ENCODE data around the gene IGSF21. TPM values are rescaled to one million over a fixed set of nuclear protein-coding genes. Genes with fewer than 3 reads are reported as not detected.

Gene IGSF21
- total and polyA plus RNA-seq, 3 experiments from 2014 or later: not detected

DNA sequence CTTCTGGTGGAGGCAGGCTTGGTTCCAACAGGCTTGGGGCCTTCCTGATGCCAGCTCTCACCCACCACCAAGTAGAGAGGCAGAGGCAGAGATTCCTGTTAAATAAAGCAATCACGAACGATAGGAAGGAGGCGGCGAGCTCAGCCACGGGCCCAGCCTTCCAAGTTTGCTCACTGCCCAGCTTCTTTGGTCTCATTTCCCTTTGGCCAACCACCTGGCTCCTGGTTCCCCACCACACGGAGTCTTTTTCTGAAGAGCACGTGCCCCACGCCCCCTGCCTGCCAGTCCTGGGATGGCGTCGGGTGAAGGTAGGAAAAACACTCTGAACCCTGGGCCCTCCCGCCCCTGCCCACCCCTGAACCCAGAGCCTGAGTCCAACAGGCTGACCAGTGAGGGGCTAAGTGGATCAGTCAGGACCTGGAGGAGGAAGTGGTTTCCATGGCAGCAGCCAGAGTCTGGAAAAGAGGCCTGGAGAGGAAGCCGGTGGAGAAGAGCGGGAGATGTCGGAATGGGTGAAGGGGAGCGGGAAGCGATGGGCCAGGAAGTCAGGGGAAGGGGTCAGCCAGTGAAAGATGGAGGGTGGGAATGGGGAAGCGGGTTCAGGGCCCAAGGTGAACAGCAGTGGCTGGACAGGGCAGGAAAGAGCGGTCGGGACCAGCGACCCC is 214.9 kb downstream of the IGSF21 start:
- Histone ChIP-seq H3K27me3 (ENCODE audit: insufficient read depth, low read length, poor library complexity, severe bottlenecking) (no peaks in the 10 kb centered on the region), H3K27ac (ENCODE audit: low read depth, low read length) (no peak overlapping the region), H3K4me1 (ENCODE audit: insufficient read depth, low read length) (no peaks in the 10 kb centered on the region), H3K4me3 (ENCODE audit: low read length) (no peak overlapping the region), H3K36me3 (ENCODE audit: insufficient read depth, low read length) (no peaks in the 10 kb centered on the region), H3K9me3 (ENCODE audit: low read length) (no peaks in the 10 kb centered on the region)
- Mint-ChIP-seq H3K36me3 (no peaks in the 10 kb centered on the region), H3K27me3 (peaks cover 3 to 25% of the 10 kb centered on the region in 2 donors), H3K4me1 (no peaks in the 10 kb centered on the region), H3K9me3 (peaks cover 0 to 3% (median 0%) of the 10 kb centered on the region in 5 donors), H3K4me3 (no peak overlapping the region), H3K27ac (no peak overlapping the region)
- ChIA-PET CTCF (no interaction called here), POLR2A (no interaction called here)
- DNase-seq: no peak

GRCh38 chr1:18323259-18323658 is 215.7 kb downstream of the IGSF21 start:
- peaks cover 0 to 3% (median 0%) of the 10 kb centered on the region in 5 donors for H3K9me3 Mint-ChIP-seq
- H3K4me1 Mint-ChIP-seq: no peaks in the 10 kb centered on the region
- DNase-seq: no peak
- peaks cover 3 to 25% of the 10 kb centered on the region in 2 donors for H3K27me3 Mint-ChIP-seq
- POLR2A ChIA-PET: no interaction called here
- no peaks in the 10 kb centered on the region for H3K9me3 ChIP-seq (ENCODE audit: low read length)
- H3K4me3 Mint-ChIP-seq: no peak overlapping the region
- CTCF ChIA-PET: no interaction called here
- H3K27ac Mint-ChIP-seq: no peak overlapping the region
- H3K27me3 ChIP-seq (ENCODE audit: insufficient read depth, low read length, poor library complexity, severe bottlenecking): no peaks in the 10 kb centered on the region
- H3K27ac ChIP-seq (ENCODE audit: low read depth, low read length): no peak overlapping the region
- H3K4me1 ChIP-seq (ENCODE audit: insufficient read depth, low read length): no peaks in the 10 kb centered on the region
- no peaks in the 10 kb centered on the region for H3K36me3 Mint-ChIP-seq
- H3K36me3 ChIP-seq (ENCODE audit: insufficient read depth, low read length): no peaks in the 10 kb centered on the region
- H3K4me3 ChIP-seq (ENCODE audit: low read length): no peak overlapping the region

DNA sequence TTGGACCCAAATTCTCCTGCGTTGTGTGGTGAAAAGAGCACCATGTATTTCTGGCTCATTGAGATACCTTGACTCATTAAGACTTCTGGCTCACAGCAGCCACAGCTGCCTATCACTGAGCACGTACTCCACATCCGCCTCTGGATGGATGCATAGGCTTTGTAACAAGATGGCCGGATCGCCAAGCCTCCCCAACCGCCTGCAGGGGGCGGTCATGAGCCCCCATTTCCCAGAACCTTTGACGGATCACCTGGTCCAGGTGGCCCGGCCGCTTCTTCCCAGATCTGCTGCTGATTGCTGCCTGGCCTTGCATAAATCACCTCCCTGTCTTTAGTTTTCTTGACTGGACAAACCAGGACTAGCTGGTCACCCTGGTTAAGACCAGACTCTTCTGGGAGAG is 216.6 kb downstream of the IGSF21 start:
- peaks cover 5 to 25% of the 10 kb centered on the region in 2 donors for H3K27me3 Mint-ChIP-seq
- no peak for DNase-seq
- Histone ChIP-seq H3K27me3 (ENCODE audit: insufficient read depth, low read length, poor library complexity, severe bottlenecking) (no peaks in the 10 kb centered on the region), H3K4me1 (ENCODE audit: insufficient read depth, low read length) (no peaks in the 10 kb centered on the region), H3K36me3 (ENCODE audit: insufficient read depth, low read length) (no peaks in the 10 kb centered on the region), H3K4me3 (ENCODE audit: low read length) (no peak overlapping the region), H3K9me3 (ENCODE audit: low read length) (no peaks in the 10 kb centered on the region), H3K27ac (ENCODE audit: low read depth, low read length) (no peak overlapping the region)
- H3K9me3 Mint-ChIP-seq: peaks cover 0 to 1% (median 0%) of the 10 kb centered on the region in 5 donors
- H3K27ac Mint-ChIP-seq: no peak overlapping the region
- H3K4me3 Mint-ChIP-seq: no peak overlapping the region
- ChIA-PET POLR2A (no interaction called here), CTCF (no interaction called here)
- H3K4me1 Mint-ChIP-seq: no peaks in the 10 kb centered on the region
- no peaks in the 10 kb centered on the region for H3K36me3 Mint-ChIP-seq

- H3K4me1 Mint-ChIP-seq: no peaks in the 10 kb centered on the region
- Histone ChIP-seq H3K27me3 (ENCODE audit: insufficient read depth, low read length, poor library complexity, severe bottlenecking) (no peaks in the 10 kb centered on the region), H3K36me3 (ENCODE audit: insufficient read depth, low read length) (no peaks in the 10 kb centered on the region), H3K27ac (ENCODE audit: low read depth, low read length) (no peak overlapping the region), H3K4me1 (ENCODE audit: insufficient read depth, low read length) (no peaks in the 10 kb centered on the region), H3K4me3 (ENCODE audit: low read length) (no peak overlapping the region), H3K9me3 (ENCODE audit: low read length) (no peaks in the 10 kb centered on the region)
- POLR2A ChIA-PET: no interaction called here
- DNase-seq: no peak
- peaks cover 0 to 1% (median 0%) of the 10 kb centered on the region in 5 donors for H3K9me3 Mint-ChIP-seq
- CTCF ChIA-PET: no interaction called here
- H3K27me3 Mint-ChIP-seq: peaks cover 3 to 25% of the 10 kb centered on the region in 2 donors
- no peaks in the 10 kb centered on the region for H3K36me3 Mint-ChIP-seq
- no peak overlapping the region for H3K27ac Mint-ChIP-seq
- no peak overlapping the region for H3K4me3 Mint-ChIP-seq
These were observed 217.5 kb downstream of the IGSF21 start for GRCh38 chr1:18325136-18325535.

DNA sequence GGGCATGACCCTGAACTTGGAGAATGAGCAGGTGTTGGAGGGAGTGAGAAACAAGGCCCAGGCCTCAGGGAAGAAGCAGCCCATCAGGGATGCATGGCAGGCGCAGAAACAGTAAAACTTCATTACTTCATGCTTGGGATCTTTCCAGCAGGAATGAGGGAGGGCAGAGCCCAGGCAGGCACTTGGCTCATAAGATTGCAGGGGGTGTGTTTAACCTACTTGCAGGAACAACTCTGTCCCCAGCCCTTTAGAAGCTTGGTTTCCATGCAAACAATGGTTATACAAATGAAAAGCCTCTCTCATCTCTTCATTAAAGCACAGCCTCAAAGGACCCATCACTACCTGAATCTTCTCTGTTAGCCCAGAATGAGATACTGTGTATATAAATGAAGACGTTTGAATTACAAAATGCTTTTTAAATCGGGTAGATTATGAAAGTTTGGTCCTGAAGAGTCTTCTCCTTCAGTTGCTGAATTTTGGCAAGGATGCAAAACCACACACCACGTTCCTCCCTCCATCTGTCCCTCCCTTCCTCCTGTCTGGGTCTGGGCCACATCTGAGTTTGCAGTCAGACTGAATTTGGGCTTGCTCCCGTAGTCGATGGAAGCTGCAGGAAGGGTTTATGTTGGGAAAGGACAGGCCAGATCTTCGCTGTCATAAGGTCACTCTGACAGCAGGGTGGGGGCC is 218.8 kb downstream of the IGSF21 start:
- Mint-ChIP-seq H3K27me3 (peaks cover 3 to 25% of the 10 kb centered on the region in 2 donors), H3K27ac (no peak overlapping the region), H3K9me3 (peaks cover 0 to 1% (median 0%) of the 10 kb centered on the region in 5 donors), H3K4me3 (no peak overlapping the region), H3K36me3 (no peaks in the 10 kb centered on the region), H3K4me1 (no peaks in the 10 kb centered on the region)
- no peak overlapping the region for H3K4me3 ChIP-seq (ENCODE audit: low read length)
- H3K4me1 ChIP-seq (ENCODE audit: insufficient read depth, low read length): no peaks in the 10 kb centered on the region
- no peaks in the 10 kb centered on the region for H3K27me3 ChIP-seq (ENCODE audit: insufficient read depth, low read length, poor library complexity, severe bottlenecking)
- POLR2A ChIA-PET: no interaction called here
- H3K36me3 ChIP-seq (ENCODE audit: insufficient read depth, low read length): no peaks in the 10 kb centered on the region
- CTCF ChIA-PET: no interaction called here
- H3K9me3 ChIP-seq (ENCODE audit: low read length): no peaks in the 10 kb centered on the region
- DNase-seq: no peak
- no peak overlapping the region for H3K27ac ChIP-seq (ENCODE audit: low read depth, low read length)

- Mint-ChIP-seq H3K27me3 (peaks cover 4 to 24% of the 10 kb centered on the region in 2 donors), H3K4me1 (no peaks in the 10 kb centered on the region), H3K27ac (no peak overlapping the region), H3K36me3 (no peaks in the 10 kb centered on the region), H3K4me3 (no peak overlapping the region), H3K9me3 (peaks cover 0 to 1% (median 0%) of the 10 kb centered on the region in 5 donors)
- no peak for DNase-seq
- H3K9me3 ChIP-seq (ENCODE audit: low read length): no peaks in the 10 kb centered on the region
- H3K4me1 ChIP-seq (ENCODE audit: insufficient read depth, low read length): no peaks in the 10 kb centered on the region
- no peaks in the 10 kb centered on the region for H3K27me3 ChIP-seq (ENCODE audit: insufficient read depth, low read length, poor library complexity, severe bottlenecking)
- no peak overlapping the region for H3K27ac ChIP-seq (ENCODE audit: low read depth, low read length)
- ChIA-PET POLR2A (no interaction called here), CTCF (no interaction called here)
- no peak overlapping the region for H3K4me3 ChIP-seq (ENCODE audit: low read length)
- H3K36me3 ChIP-seq (ENCODE audit: insufficient read depth, low read length): no peaks in the 10 kb centered on the region
These were observed 220.1 kb downstream of the IGSF21 start for GRCh38 chr1:18327650-18328049.

- Mint-ChIP-seq H3K4me3 (no peak overlapping the region), H3K27me3 (peaks cover 3 to 18% of the 10 kb centered on the region in 2 donors), H3K9me3 (peaks cover 0 to 1% (median 0%) of the 10 kb centered on the region in 5 donors), H3K36me3 (no peaks in the 10 kb centered on the region), H3K27ac (no peak overlapping the region), H3K4me1 (no peaks in the 10 kb centered on the region)
- DNase-seq: no peak
- Histone ChIP-seq H3K36me3 (ENCODE audit: insufficient read depth, low read length) (no peaks in the 10 kb centered on the region), H3K9me3 (ENCODE audit: low read length) (no peaks in the 10 kb centered on the region), H3K27ac (ENCODE audit: low read depth, low read length) (no peak overlapping the region), H3K27me3 (ENCODE audit: insufficient read depth, low read length, poor library complexity, severe bottlenecking) (no peaks in the 10 kb centered on the region), H3K4me1 (ENCODE audit: insufficient read depth, low read length) (no peaks in the 10 kb centered on the region), H3K4me3 (ENCODE audit: low read length) (no peak overlapping the region)
- POLR2A ChIA-PET: no interaction called here
- CTCF ChIA-PET: no interaction called here
These were observed 221.2 kb downstream of the IGSF21 start for GRCh38 chr1:18328803-18329202.

GRCh38 chr1:18329469-18330253 is 222.1 kb downstream of the IGSF21 start:
- no peak overlapping the region for H3K27ac ChIP-seq (ENCODE audit: low read depth, low read length)
- Mint-ChIP-seq H3K27ac (no peak overlapping the region), H3K4me3 (no peak overlapping the region), H3K4me1 (no peaks in the 10 kb centered on the region), H3K9me3 (peaks cover 0 to 1% (median 0%) of the 10 kb centered on the region in 5 donors), H3K27me3 (peaks cover 3 to 11% of the 10 kb centered on the region in 2 donors), H3K36me3 (no peaks in the 10 kb centered on the region)
- ChIA-PET CTCF (no interaction called here), POLR2A (no interaction called here)
- H3K9me3 ChIP-seq (ENCODE audit: low read length): no peaks in the 10 kb centered on the region
- H3K4me3 ChIP-seq (ENCODE audit: low read length): no peak overlapping the region
- DNase-seq: no peak
- H3K27me3 ChIP-seq (ENCODE audit: insufficient read depth, low read length, poor library complexity, severe bottlenecking): no peaks in the 10 kb centered on the region
- no peaks in the 10 kb centered on the region for H3K36me3 ChIP-seq (ENCODE audit: insufficient read depth, low read length)
- H3K4me1 ChIP-seq (ENCODE audit: insufficient read depth, low read length): no peaks in the 10 kb centered on the region

Data from CD8-positive, alpha-beta memory T cell (primary cell).